Stimulated activated CD8-positive, alpha-beta memory T cell treated with anti-CD3 and anti-CD28 coated beads, Interleukin-15, amount 100 ng/mL, for 1 hour (primary cell): ENCODE measurements around the gene DHX34.
"Not testable (repeated sequence)": the region's sequence is repeated elsewhere in the genome, so short reads cannot be mapped to it uniquely, and the experiment has no call there.

Source experiments
- DNase-seq: peaks from one replicate; pipeline ENCODE4 v3.0.0-alpha.2; 2020; ENCODE audit warnings: low read depth

Gene DHX34

DNA sequence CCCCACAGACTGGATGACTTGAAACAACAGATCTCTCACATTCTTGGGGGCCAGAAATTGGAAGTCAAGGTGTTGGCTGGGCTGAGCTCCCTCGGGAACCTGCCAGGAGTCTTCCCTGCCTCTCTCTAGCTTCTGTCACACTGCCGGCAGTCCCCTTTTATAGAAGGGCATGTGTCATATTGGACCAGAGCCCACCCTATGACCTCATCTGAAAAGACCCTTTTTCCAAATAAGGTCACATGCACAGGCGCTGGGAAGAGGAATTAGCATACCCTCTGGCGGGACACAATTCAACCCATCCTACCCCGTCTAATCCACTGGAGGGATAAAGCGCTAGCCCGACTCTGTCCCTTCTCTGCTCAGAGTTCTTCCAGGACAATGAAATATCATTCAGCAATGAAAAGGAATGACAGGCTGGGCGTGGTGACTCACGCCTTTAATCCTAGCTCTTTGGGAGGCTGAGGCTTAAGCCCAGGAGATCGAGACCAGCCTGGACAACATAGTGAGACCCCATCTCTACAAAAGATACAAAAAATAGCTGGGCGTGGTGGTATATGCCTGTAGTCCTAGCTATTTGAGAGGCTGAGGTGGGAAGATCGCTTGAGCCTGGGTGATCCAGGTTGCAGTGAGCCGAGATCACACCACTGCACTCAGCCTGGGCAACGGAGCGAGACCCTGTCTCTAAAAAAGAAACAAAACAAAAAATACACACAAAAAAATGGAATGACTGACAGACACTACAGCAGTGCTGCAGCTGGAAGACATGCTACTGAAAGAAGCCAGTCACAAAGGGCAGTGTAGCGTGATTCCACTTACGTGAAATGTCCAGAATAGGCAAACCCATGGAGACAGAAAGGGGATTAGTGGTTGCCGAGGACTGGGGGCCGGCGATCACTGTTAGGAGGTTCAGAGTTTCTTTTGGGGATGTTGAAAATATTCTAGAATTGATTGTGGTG lies 41.7 kb downstream of the DHX34 start:
- no peak for DNase-seq

GRCh38 chr19:47391510-47392223 lies 42.6 kb downstream of the DHX34 start:
- DNase-seq = peak; percentile 70

DNA sequence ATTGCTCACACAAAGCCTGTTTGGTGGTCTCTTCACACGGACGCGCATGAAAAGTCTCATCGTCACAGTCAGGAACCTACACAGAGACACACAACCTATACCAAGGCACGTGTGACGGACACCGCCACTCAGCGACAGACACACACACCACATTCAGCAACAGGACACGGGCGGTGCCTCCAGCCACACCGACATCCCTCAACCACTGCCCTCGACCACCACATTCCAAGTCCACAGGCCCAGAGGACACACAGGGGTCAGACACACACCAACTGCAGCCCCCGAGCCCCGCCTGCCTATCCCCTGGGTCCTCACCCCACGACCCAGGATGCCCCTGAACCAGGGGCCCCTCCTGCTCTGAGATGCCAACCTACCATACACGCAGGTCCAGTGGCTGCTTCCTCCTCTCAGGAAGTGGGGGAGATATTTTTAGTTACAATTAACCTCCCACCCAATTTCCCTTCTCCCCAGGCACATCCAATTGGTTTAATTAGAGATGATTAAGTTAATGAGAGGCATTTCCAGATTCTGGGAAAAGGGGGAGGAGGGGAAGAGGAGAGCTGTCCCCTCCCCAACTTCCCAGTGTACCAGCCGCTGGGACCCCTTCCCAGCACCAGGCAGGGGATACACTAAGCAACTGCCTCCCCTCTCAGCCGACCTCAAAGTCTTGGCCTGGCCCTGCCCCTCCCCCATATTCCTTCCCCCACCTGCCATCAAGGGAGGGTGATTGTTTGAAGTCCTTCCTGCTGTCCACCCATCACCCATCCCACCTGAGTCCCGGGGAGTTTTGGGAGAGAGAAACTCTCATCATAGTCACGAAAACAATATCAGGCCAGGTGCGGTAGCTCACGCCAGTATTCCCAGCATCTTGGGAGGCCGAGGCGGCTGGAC lies 49.8 kb downstream of the DHX34 start:
- no peak for DNase-seq

DNA sequence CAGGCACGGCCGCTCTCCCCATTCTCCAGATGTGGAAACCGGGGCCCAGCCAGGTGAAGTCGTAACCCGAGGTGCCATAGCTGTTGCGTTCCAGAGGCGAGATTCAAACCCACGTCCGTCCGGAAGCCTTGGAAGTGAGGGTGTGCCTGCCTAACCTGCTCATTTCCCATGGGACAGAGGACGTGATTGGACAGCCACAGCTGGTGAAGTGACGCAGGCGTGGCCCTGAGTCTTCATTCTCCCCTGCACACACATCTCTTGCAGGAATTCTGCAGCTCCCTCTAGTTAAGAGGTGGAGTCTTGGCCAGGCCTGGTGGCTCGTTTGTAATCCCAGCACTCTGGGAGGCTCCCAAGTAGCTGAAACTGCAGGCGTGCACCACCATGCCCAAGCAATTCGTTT lies 53.4 kb downstream of the DHX34 start:
- no peak for DNase-seq

DNA sequence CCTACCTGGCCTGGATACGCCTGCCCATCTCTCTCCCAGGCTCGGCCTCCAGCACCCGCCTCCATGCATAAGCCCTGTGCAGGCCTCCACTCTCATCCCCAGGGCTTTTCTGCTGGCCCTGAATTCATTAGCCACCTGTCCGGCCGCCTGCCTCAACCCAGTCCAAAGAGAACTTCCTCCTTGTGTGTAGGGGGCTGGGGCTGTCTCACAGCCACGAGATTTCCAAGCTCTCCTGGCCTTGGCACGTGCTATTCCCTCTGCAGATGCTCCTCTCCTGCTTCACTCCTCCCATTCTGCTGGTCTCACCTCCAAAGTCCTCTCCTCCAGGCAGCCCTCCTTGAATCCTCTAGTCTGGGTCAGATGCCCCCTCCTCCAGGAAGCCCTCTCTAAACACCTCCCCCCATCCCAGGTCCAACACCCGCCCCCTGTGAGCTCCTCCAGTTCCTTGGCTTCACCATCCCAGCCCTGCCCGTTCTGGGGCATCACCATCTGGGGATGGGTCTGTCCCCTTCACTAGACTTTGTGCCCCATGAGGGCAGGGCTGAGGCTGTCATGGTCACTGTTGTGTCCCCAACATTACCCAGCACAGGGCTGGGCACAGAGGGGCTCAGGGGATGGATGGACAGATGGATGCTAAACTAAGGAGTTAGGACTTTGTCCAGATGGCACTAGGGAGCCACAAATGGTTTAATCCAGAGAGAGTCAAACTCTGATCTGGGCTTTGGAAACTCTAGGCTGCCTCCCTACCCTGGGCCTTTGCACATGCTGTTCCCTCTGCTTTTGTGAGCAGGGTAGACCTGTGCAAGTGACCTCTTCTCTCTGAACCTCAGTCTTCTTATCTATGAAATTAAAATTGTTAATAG lies 55.5 kb downstream of the DHX34 start:
- no peak for DNase-seq

- DNase-seq = no peak
Measured at GRCh38 chr19:47405197-47405550, 56.1 kb downstream of the DHX34 start.

GRCh38 chr19:47405854-47406417 lies 56.8 kb downstream of the DHX34 start:
- DNase-seq = no peak

GRCh38 chr19:47406711-47407416 lies 57.7 kb downstream of the DHX34 start:
- DNase-seq = no peak

GRCh38 chr19:47407417-47407774 lies 58.3 kb downstream of the DHX34 start:
- no peak for DNase-seq

DNA sequence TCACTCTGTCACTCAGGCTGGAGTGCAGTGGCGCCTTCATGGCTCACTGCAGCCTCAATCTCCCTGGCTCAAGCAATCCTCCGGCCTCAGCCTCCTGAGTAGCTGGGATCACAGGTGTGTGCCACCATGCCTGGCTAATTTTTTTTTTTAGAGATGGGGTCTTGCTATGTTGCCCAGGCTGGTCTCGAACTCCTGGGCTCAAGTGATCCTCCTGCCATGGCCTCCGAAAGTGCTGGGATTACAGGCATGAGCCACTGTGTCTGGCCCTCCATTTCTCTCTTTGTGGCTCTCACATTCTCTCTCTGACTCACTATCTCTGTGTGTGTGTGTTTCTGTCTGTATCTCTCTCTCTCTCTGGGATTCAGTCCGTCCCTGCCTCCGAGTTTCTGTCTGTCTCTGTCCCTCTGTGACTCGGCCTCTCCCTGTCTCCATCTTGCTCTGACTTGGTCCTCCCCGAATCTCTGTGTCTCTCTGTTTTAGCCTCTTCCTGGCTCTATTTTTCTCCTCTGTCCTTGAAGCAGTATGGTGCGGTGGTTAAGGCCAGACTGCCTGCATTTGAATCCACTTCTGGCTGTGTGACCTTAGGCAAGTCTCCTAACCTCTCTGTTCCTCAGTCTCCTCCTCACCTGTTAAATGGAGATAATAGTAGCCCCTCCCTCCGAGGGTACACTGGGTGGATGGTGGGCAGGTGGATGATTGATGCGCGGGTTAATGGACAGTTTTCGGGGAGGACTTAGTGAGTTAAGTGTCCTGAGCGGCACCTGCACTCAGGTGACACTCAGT lies 59.2 kb downstream of the DHX34 start:
- DNase-seq = no peak

DNA sequence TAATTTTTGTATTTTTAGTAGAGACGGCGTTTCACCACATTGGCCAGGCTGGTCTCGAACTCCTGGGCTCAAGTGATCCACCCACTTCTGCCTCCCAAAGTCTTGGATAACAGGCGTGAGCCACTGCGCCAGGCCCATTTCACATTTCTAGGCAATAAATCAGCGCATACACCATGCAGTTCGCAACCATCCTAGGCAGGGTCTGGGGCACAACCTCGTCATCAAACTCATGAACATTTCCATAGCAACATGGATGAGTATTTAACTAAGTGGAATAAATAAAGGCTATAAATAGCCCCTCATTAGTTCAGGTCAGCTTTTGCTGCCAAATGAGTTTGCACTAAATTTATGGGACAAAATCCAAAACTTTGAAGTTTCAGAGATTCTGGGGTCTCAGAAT lies 62.0 kb downstream of the DHX34 start:
- DNase-seq = no peak

- not testable (repeated sequence) for DNase-seq
Measured at GRCh38 chr19:47411696-47412095, 62.6 kb downstream of the DHX34 start.

- no peak for DNase-seq
Measured at GRCh38 chr19:47413941-47414340, 64.8 kb downstream of the DHX34 start.

GRCh38 chr19:47414469-47414868 lies 65.4 kb downstream of the DHX34 start:
- no peak for DNase-seq

- DNase-seq = no peak
Measured at GRCh38 chr19:47415953-47416642, 67.0 kb downstream of the DHX34 start.

GRCh38 chr19:47416643-47416985 lies 67.5 kb downstream of the DHX34 start:
- DNase-seq = no peak

GRCh38 chr19:47417107-47417745 lies 68.1 kb downstream of the DHX34 start:
- no peak for DNase-seq
